SK-N-SH treated with all-trans-retinoic acid at 6 μM for 48 hours (cell line): ENCODE measurements around the gene BCO2.
"Not testable (repeated sequence)": the region's sequence is repeated elsewhere in the genome, so short reads cannot be mapped to it uniquely, and the experiment has no call there.

Source experiments
- ATAC-seq: fragments of 200-7000 bp; cut with Tn5 transposase; 3 replicates; pipeline ENCODE4 v1.9.1; 2020; ENCODE audit warnings: mild to moderate bottlenecking, moderate library complexity
- ARNTL ChIP-seq: fragments of 450-650 bp; formaldehyde crosslinking; IDR thresholded peaks from 2 replicates; pipeline ENCODE4 v1.5.0; 2020; ENCODE audit warnings: low read depth, mild to moderate bottlenecking, moderate library complexity, borderline replicate concordance
- BACH2 ChIP-seq: fragments of 250-450 bp; sonication (Bioruptor Pico); IDR thresholded peaks from 2 replicates; pipeline ENCODE4 v1.9.0; 2021; ENCODE audit warnings: mild to moderate bottlenecking, borderline replicate concordance
- CREB5 ChIP-seq: fragments of 250-450 bp; sonication (Bioruptor Pico); IDR thresholded peaks from 2 replicates; pipeline ENCODE4 v1.5.1; 2020; ENCODE audit warnings: low read depth, mild to moderate bottlenecking, moderate library complexity
- CSDC2 ChIP-seq: fragments of 250-450 bp; sonication (Bioruptor Pico); IDR thresholded peaks from 2 replicates; pipeline ENCODE4 v1.5.0; 2020; ENCODE audit warnings: mild to moderate bottlenecking, moderate library complexity
- ESRRG ChIP-seq: fragments of 250-450 bp; sonication (Bioruptor Pico); IDR thresholded peaks from 2 replicates; pipeline ENCODE4 v1.6.1; 2021; ENCODE audit warnings: mild to moderate bottlenecking
- GLIS3 ChIP-seq: fragments of 250-450 bp; sonication (Bioruptor Pico); IDR thresholded peaks from 2 replicates; pipeline ENCODE4 v1.5.0; 2020; ENCODE audit warnings: mild to moderate bottlenecking, moderate library complexity
- ISL1 ChIP-seq: fragments of 250-450 bp; sonication (Bioruptor Pico); IDR thresholded peaks from 2 replicates; pipeline ENCODE4 v2.1.2; 2022; ENCODE audit warnings: mild to moderate bottlenecking, moderate library complexity
- PATZ1 ChIP-seq: fragments of 250-450 bp; sonication (Bioruptor Pico); IDR thresholded peaks from 2 replicates; pipeline ENCODE4 v1.8.0; 2020; ENCODE audit warnings: mild to moderate bottlenecking, moderate library complexity, borderline replicate concordance
- POU6F1 ChIP-seq: fragments of 250-450 bp; sonication (Bioruptor Pico); IDR thresholded peaks from 2 replicates; pipeline ENCODE4 v1.8.0; 2021; ENCODE audit warnings: low read depth, mild to moderate bottlenecking, moderate library complexity, borderline replicate concordance
- SNAI2 ChIP-seq: fragments of 250-450 bp; sonication (Bioruptor Pico); IDR thresholded peaks from 2 replicates; pipeline ENCODE4 v1.5.0; 2020; ENCODE audit warnings: mild to moderate bottlenecking, moderate library complexity
- TCF4 ChIP-seq: fragments of 250-450 bp; sonication (Bioruptor Pico); IDR thresholded peaks from 2 replicates; pipeline ENCODE4 v1.8.0; 2021; ENCODE audit warnings: mild to moderate bottlenecking, moderate library complexity, borderline replicate concordance
- TOX ChIP-seq: fragments of 250-450 bp; sonication (Bioruptor Pico); IDR thresholded peaks from 2 replicates; pipeline ENCODE4 v1.8.0; 2021; ENCODE audit warnings: mild to moderate bottlenecking, moderate library complexity, borderline replicate concordance
- TSHZ2 ChIP-seq: fragments of 250-450 bp; sonication (Bioruptor Pico); IDR thresholded peaks from 2 replicates; pipeline ENCODE4 v1.5.0; 2020; ENCODE audit warnings: mild to moderate bottlenecking, moderate library complexity
- ZC3H10 ChIP-seq: fragments of 250-450 bp; sonication (Bioruptor Pico); IDR thresholded peaks from 2 replicates; pipeline ENCODE4 v1.5.1; 2021; ENCODE audit warnings: mild to moderate bottlenecking, moderate library complexity
- ZFP3 ChIP-seq: fragments of 250-450 bp; sonication (Bioruptor Pico); IDR thresholded peaks from 2 replicates; pipeline ENCODE4 v1.5.0; 2020; ENCODE audit warnings: mild to moderate bottlenecking, moderate library complexity
- ZFP30 ChIP-seq: fragments of 450-650 bp; formaldehyde crosslinking; IDR thresholded peaks from 2 replicates; pipeline ENCODE4 v1.5.0; 2022; ENCODE audit warnings: mild to moderate bottlenecking, moderate library complexity
- ZNF565 ChIP-seq: fragments of 450-650 bp; formaldehyde crosslinking; conservative IDR thresholded peaks from 2 replicates; pipeline ENCODE4 v1.5.0; 2020; ENCODE audit warnings: low read depth, mild to moderate bottlenecking, moderate library complexity
- ZNF70 ChIP-seq: fragments of 450-650 bp; formaldehyde crosslinking; IDR thresholded peaks from 2 replicates; pipeline ENCODE4 v1.5.0; 2020; ENCODE audit warnings: mild to moderate bottlenecking, moderate library complexity
- ZNF8 ChIP-seq: fragments of 450-650 bp; formaldehyde crosslinking; IDR thresholded peaks from 2 replicates; pipeline ENCODE4 v1.5.0; 2020; ENCODE audit warnings: mild to moderate bottlenecking, moderate library complexity

The BCO2 gene

GRCh38 chr11:112186304-112186703 lies 11.0 kb downstream of the BCO2 start:
- ATAC-seq = no peak
- TF ChIP-seq ZFP30 (no peak), BACH2 (CRISPR knock-in tag) (no peak), CSDC2 (no peak), POU6F1 (CRISPR knock-in tag) (no peak), GLIS3 (no peak), ESRRG (CRISPR knock-in tag) (no peak), ZNF565 (CRISPR knock-in tag) (no peak), ISL1 (CRISPR knock-in tag) (no peak), SNAI2 (CRISPR knock-in tag) (no peak), ZNF8 (CRISPR knock-in tag) (no peak), TOX (CRISPR knock-in tag) (no peak), ZC3H10 (no peak), ARNTL (CRISPR knock-in tag) (no peak), TSHZ2 (CRISPR knock-in tag) (no peak), TCF4 (CRISPR knock-in tag) (no peak)

GRCh38 chr11:112195113-112195512 lies 19.8 kb downstream of the BCO2 start:
- ATAC-seq = not testable (repeated sequence)

GRCh38 chr11:112195951-112196351 lies 20.6 kb downstream of the BCO2 start:
- ATAC-seq = no peak
- TF ChIP-seq CSDC2 = no peak
- TF ChIP-seq SNAI2 (CRISPR knock-in tag) = no peak
- no peak for TF ChIP-seq ZNF70
- no peak for TF ChIP-seq GLIS3
- TF ChIP-seq TCF4 (CRISPR knock-in tag) = no peak
- no peak for TF ChIP-seq TOX (CRISPR knock-in tag)
- TF ChIP-seq ZFP3 (CRISPR knock-in tag) = no peak

GRCh38 chr11:112196519-112197087 lies 21.3 kb downstream of the BCO2 start:
- TF ChIP-seq CSDC2 (no peak), PATZ1 (no peak), CREB5 (CRISPR knock-in tag) (no peak), ZFP3 (CRISPR knock-in tag) (no peak)
- TF ChIP-seq, all 23 proteins: peak for 0
- no peak for ATAC-seq

GRCh38 chr11:112199101-112199500 lies 23.8 kb downstream of the BCO2 start:
- ATAC-seq = not testable (repeated sequence)
